Measurements from ENCODE around the gene SPATA13.

- TF ChIP-seq POLR2AphosphoS5 (IDR thresholded peaks at IDR 0.05; ENCODE audit: insufficient read depth, low read depth, low read length): no peak
- TF ChIP-seq EZH2 (IDR thresholded peaks at IDR 0.05; ENCODE audit: borderline replicate concordance, low read depth, low read length, severe bottlenecking): no peak
- TF ChIP-seq POLR2A (IDR thresholded peaks at IDR 0.05; ENCODE audit: low read depth, low read length): no peak
- no peak for TF ChIP-seq CTCF (IDR thresholded peaks at IDR 0.05; ENCODE audit: extremely low read depth in 1 of 2, insufficient read depth in 1 of 2, low read depth in 1 of 2, low read length in 2 of 2)
- TF ChIP-seq JUN (IDR thresholded peaks at IDR 0.05; ENCODE audit: borderline replicate concordance, insufficient read depth, insufficient read length, low read depth): no peak
- no peak for TF ChIP-seq MYC (IDR thresholded peaks at IDR 0.05; ENCODE audit: low read depth, low read length)
- no peak for TF ChIP-seq MAX (IDR thresholded peaks at IDR 0.05; ENCODE audit: insufficient read depth, insufficient read length)
- no peak for TF ChIP-seq FOS (IDR thresholded peaks at IDR 0.05; ENCODE audit: borderline replicate concordance, insufficient read depth, low read length)
Measured at GRCh38 chr13:24181991-24182702, 21.6 kb downstream of the SPATA13 start.

All from endothelial cell of umbilical vein (primary cell).